SK-N-MC (cell line): ENCODE data around the gene KIRREL1.

Source experiments
- EZH2 ChIP-seq: fragments of 200-600 bp; sonication (generic); IDR thresholded peaks from one replicate; pipeline ENCODE4 v1.6.1; 2017; ENCODE audit warnings: antibody characterized with exemption
- FOXP2 ChIP-seq: optimal IDR thresholded peaks from 2 replicates; pipeline ENCODE3; 2011; ENCODE audit warnings: mild to moderate bottlenecking, moderate library complexity; ENCODE audit not compliant: insufficient read depth; ENCODE audit errors: extremely low read length, control extremely low read depth
- POLR2AphosphoS5 ChIP-seq: IDR thresholded peaks from 2 replicates; pipeline ENCODE4 v1.6.1; 2012; ENCODE audit warnings: mild to moderate bottlenecking, low read depth, low read length, borderline replicate concordance

DNA sequence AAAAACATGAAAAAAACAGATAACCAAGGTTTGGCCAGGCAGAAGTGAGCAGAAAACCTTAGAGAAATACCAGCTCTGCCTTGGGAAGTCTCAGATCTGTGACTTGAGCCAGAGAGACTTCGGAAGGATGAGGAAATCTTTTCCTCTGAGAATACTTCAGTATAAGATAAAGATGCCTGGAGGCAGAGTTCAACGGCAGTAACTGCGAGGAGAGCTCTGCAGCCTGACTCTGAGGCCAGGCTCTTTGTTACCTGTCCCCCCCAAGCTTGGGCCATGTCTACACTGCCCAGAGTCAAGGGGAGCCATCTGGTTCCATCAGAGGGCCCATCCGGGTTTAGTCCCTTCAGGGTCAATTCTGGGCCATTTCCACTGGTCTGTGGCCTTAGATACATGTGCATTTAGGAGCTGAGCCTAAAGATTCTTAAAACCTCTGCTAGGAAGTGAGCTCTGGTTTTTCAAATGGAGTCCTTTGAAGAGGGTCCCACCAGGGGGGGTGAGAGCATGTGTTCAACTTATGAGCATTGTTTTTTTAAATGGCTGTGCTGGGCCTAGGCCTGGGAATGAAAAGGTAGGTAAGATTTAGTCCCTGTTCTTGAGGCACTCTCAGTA is 8.7 kb downstream of the KIRREL1 start:
- no peak for TF ChIP-seq POLR2AphosphoS5
- TF ChIP-seq EZH2 = no peak
- TF ChIP-seq FOXP2 = no peak
